ENCODE data around the gene GSN. TPM values are rescaled to one million over a fixed set of nuclear protein-coding genes. Genes with fewer than 3 reads are reported as not detected.

Gene GSN
- total and polyA plus RNA-seq, 2 of the 8 experiments (the other 6 are each of a cell fraction or from before 2014, with no cell fraction given), result 52.3 to 94.5 TPM

- Histone ChIP-seq H3K9ac (replicated peaks in 1 of 4; ENCODE audit: extremely low read depth in 1 of 4, low read depth in 3 of 4, low read length in 3 of 4) (no peak overlapping the region), H3K79me1 (ENCODE audit: low read depth, low read length) (no peaks in the 10 kb centered on the region), H2BK5ac (ENCODE audit: low read depth, low read length) (0 out of 2 replicates have a peak overlapping the region, but pooled peaks have one; percentile 5), H3K36me3 (ENCODE audit: control insufficient read depth in 2 of 4, insufficient read depth in 4 of 4, low read length in 3 of 4) (no peaks in the 10 kb centered on the region), H2BK120ac (replicated peaks; ENCODE audit: low read depth, low read length) (no peak overlapping the region), H2BK15ac (ENCODE audit: low read length) (0 out of 2 replicates have a peak overlapping the region, but pooled peaks have one; percentile 29), H4K91ac (replicated peaks; ENCODE audit: insufficient read length, low read length) (no peak overlapping the region), H3K23me2 (ENCODE audit: low read depth, low read length) (peaks cover 16% of the 10 kb centered on the region), H3K27me3 (replicated peaks in 1 of 4; ENCODE audit: control insufficient read depth in 3 of 4, extremely low read depth in 1 of 4, insufficient read depth in 3 of 4, low read length in 3 of 4) (peaks cover 0 to 19% (median 15%) of the 10 kb centered on the region in 4 experiments; a peak in 6 of 7 replicates), H2BK20ac (ENCODE audit: low read length) (no peak overlapping the region), H2AK5ac (ENCODE audit: low read depth, low read length) (no peak overlapping the region), H3K79me2 (ENCODE audit: control insufficient read depth in 1 of 2, insufficient read depth in 2 of 2, low read length in 2 of 2) (peaks cover 0 to 5% of the 10 kb centered on the region in 2 experiments; a peak in 1 of 4 replicates), H3K56ac (replicated peaks; ENCODE audit: insufficient read length, low read depth, low read length) (no peak overlapping the region), H3K4me2 (ENCODE audit: insufficient read depth in 1 of 2, low read depth in 2 of 2, low read length in 2 of 2) (no peak overlapping the region), H4K20me1 (replicated peaks in 1 of 2; ENCODE audit: control insufficient read depth in 1 of 2, insufficient read depth in 2 of 2, low read length in 2 of 2) (no peaks in the 10 kb centered on the region), H3K27ac (ENCODE audit: low read depth, low read length) (no peak overlapping the region), H3K18ac (ENCODE audit: extremely low read depth, low read length) (no peak overlapping the region; the same call in 1 of the 2 replicates), H2AFZ (ENCODE audit: low read length) (no peak overlapping the region), H4K5ac (ENCODE audit: insufficient read length, low read depth, low read length) (no peak overlapping the region), H3K4me3 (ENCODE audit: extremely low read depth in 1 of 4, insufficient read depth in 2 of 4, low read depth in 3 of 4, low read length in 4 of 4) (no peak overlapping the region), H3K4ac (replicated peaks; ENCODE audit: insufficient read length, low read depth, low read length) (no peak overlapping the region), H3K23ac (ENCODE audit: insufficient read length) (no peak overlapping the region), H3K9me3 (ENCODE audit: insufficient read depth in 2 of 2, low read depth in 1 of 2, low read length in 1 of 2) (no peaks in the 10 kb centered on the region), H2BK12ac (ENCODE audit: low read depth, low read length) (no peak overlapping the region), H4K8ac (ENCODE audit: extremely low read depth, insufficient read depth, low read length) (no peak overlapping the region), H3K14ac (ENCODE audit: insufficient read length) (no peak overlapping the region), H3K4me1 (replicated peaks in 1 of 4; ENCODE audit: control insufficient read depth in 3 of 4, insufficient read depth in 4 of 4, low read length in 3 of 4) (peaks cover 4 to 27% (median 12%) of the 10 kb centered on the region in 4 experiments)
- CTCF ChIA-PET (ENCODE audit: partially characterized antibody), result interaction anchor here (0.7 to 6.1 kb wide), 13 partner anchors 9 to 128 kb away, joined by 3 to 39 read pairs (median 5); no protein-coding TSS in a partner anchor
- TF ChIP-seq TAF7 (optimal IDR thresholded peaks at IDR 0.05; ENCODE audit: borderline replicate concordance, low read depth, low read length), result no peak
- no peak for TF ChIP-seq CTBP2 (IDR thresholded peaks at IDR 0.05; ENCODE audit: borderline replicate concordance, insufficient read depth, insufficient read length, low read length)
- no peak for TF ChIP-seq EP300 (IDR thresholded peaks at IDR 0.05; ENCODE audit: borderline replicate concordance in 1 of 2, low read depth in 2 of 2, low read length in 2 of 2)
- no peak for TF ChIP-seq SP2 (IDR thresholded peaks at IDR 0.05; ENCODE audit: low read length)
- no peak for TF ChIP-seq SIX5 (IDR thresholded peaks at IDR 0.05; ENCODE audit: low read depth, low read length)
- no peak for TF ChIP-seq MAFK (IDR thresholded peaks at IDR 0.05; ENCODE audit: low read depth, low read length)
- no peak for TF ChIP-seq SIN3A (conservative IDR thresholded peaks at IDR 0.05 in 1 of 2, IDR thresholded peaks at IDR 0.05 in 1 of 2; ENCODE audit: low read depth in 1 of 2, low read length in 2 of 2)
- TF ChIP-seq RXRA (IDR thresholded peaks at IDR 0.05; ENCODE audit: insufficient read depth, low read depth, low read length), result no peak
- POLR2A ChIA-PET (ENCODE audit: partially characterized antibody), result interaction anchor here (0.6 to 1.4 kb wide), 3 partner anchors 15 to 135 kb away, joined by 3 read pairs; no protein-coding TSS in a partner anchor
- no peak for DNase-seq (ENCODE audit: low read depth in 1 of 2, low spot score in 2 of 2)
- FAIRE-seq, result no peak
- WGBS, 2 experiments (ENCODE audit: extremely low coverage in 1 of 2, insufficient coverage in 1 of 2, insufficient read length in 1 of 2, insufficient replicate concordance in 2 of 2, low coverage in 1 of 2, low lambda C conversion rate in 2 of 2, missing lambda C conversion rate in 1 of 2), result 82% methylated on average over 13 of the region's 13 CpGs; no CpG with 5 or more reads in 1 of the 2 experiments
These were observed 3.7 kb downstream of the GSN start for GRCh38 chr9:121271368-121272341.

Measured in H1 (cell line).